SU-DHL-6 (cell line): ENCODE data around the gene IP6K1.

ENCODE experiments used
- H2AFZ ChIP-seq: fragments of 200-600 bp; sonication (generic); 2 replicates; pipeline ENCODE4 v1.6.1; 2014; ENCODE audit warnings: low read depth, mild to moderate bottlenecking, moderate library complexity, mixed read lengths, antibody characterized with exemption, low read length; ENCODE audit not compliant: severe bottlenecking
- H3F3A ChIP-seq: fragments of 200-600 bp; shearing (Covaris generic); 2 replicates; pipeline ENCODE4 v1.6.0; 2016; ENCODE audit warnings: antibody characterized with exemption, mild to moderate bottlenecking; ENCODE audit not compliant: insufficient read depth
- H3K27ac ChIP-seq: fragments of 200-600 bp; sonication (generic); 2 replicates; pipeline ENCODE4 v1.5.1; 2016; ENCODE audit warnings: low read depth, mild to moderate bottlenecking, low read length, moderate library complexity, mixed read lengths
- H3K27me3 ChIP-seq: fragments of 200-600 bp; sonication (generic), shearing (Covaris generic); 2 replicates; pipeline ENCODE4 v1.6.0; 2014; ENCODE audit warnings: mild to moderate bottlenecking, low read length
- H3K36me3 ChIP-seq: fragments of 200-600 bp; sonication (generic); 2 replicates; pipeline ENCODE4 v1.6.1; 2014; ENCODE audit warnings: mild to moderate bottlenecking, low read length, mixed read lengths
- H3K4me2 ChIP-seq: fragments of 300-600, 200-600 bp; shearing (Covaris generic), sonication (generic); 2 replicates; pipeline ENCODE4 v1.6.0; 2014; ENCODE audit warnings: low read length, low read depth, mild to moderate bottlenecking; ENCODE audit not compliant: poor library complexity, severe bottlenecking
- H3K4me3 ChIP-seq: fragments of 200-600 bp; sonication (generic); 2 replicates; pipeline ENCODE4 v1.5.1; 2014; ENCODE audit warnings: antibody characterized with exemption, low read length, mild to moderate bottlenecking, mixed read lengths; ENCODE audit not compliant: insufficient read depth, poor library complexity, severe bottlenecking
- H3K79me2 ChIP-seq: fragments of 200-600 bp; sonication (generic); 2 replicates; pipeline ENCODE4 v1.6.1; 2014; ENCODE audit warnings: mild to moderate bottlenecking, low read length, moderate library complexity; ENCODE audit not compliant: insufficient read depth
- H3K9ac ChIP-seq: fragments of 200-600 bp; sonication (generic); 2 replicates; pipeline ENCODE4 v1.7.0; 2014; ENCODE audit warnings: mild to moderate bottlenecking, low read length
- H3K9me2 ChIP-seq: fragments of 200-600 bp; sonication (generic); replicated peaks from 2 replicates; pipeline ENCODE4 v1.6.1; 2014; ENCODE audit warnings: low read length; ENCODE audit not compliant: insufficient read depth
- H3K9me3 ChIP-seq: fragments of 200-600 bp; sonication (generic); 2 replicates; pipeline ENCODE4 v1.6.1; 2014; ENCODE audit warnings: low read length, mixed read lengths; ENCODE audit not compliant: insufficient read depth
- H4K20me1 ChIP-seq: fragments of 200-600 bp; sonication (generic); 2 replicates; pipeline ENCODE4 v1.6.1; 2014; ENCODE audit warnings: low read depth, mild to moderate bottlenecking, antibody characterized with exemption, low read length, moderate library complexity, mixed read lengths
- EZH2phosphoT487 ChIP-seq: fragments of 200-600 bp; sonication (generic), shearing (Covaris generic); conservative IDR thresholded peaks from 2 replicates; pipeline ENCODE4 v1.6.1; 2018; ENCODE audit warnings: mild to moderate bottlenecking, antibody characterized with exemption, low read length, moderate library complexity, mixed read lengths
- TF ChIP-seq, protein P1 (sequence below): fragments of 200-600 bp; sonication (generic); IDR thresholded peaks from one replicate; pipeline ENCODE4 v1.5.1; 2017; ENCODE audit warnings: antibody characterized with exemption, mild to moderate bottlenecking, low read length, moderate library complexity; ENCODE audit not compliant: insufficient read depth, poor library complexity, severe bottlenecking

Gene IP6K1

DNA sequence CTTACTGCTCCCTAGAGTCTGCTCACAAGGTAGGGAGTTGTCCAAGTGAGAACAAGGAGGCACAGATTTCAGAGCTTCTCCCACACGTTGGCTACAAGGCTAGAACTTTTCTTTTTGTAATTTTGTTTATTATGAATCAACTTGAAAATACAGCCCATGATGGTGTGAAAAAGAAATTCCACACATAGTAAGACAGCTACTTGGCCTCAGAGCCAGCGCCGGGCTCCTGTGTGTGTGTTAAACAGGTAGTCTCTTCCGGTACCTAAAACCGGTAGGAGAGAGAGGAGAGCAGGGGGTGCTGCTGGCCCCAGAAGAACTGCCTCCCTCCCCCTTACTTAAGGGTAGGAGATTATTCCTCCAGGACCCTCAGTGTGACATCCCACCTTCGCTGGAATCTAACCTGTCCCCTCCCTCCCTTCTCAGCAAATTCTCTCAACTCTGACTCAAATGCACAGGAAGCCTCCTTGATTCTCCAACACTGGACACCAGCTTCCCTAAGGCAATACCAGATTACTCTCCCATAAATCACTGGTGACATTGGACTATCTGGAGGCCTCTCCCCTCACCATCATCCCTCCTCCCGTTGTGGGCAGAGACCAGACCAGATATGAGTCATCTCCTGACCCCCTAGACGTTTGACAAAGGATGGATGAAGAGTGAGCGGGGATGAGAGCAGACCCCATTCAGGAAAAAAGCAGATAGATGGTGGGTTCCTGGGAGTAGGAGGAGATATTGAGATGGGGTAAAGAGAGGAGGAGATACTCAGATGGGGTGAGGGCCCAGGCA is 4.5 kb upstream of the IP6K1 start:
- no peak overlapping the region for H3K27ac ChIP-seq
- H3K4me2 ChIP-seq: no peak overlapping the region
- H2AFZ ChIP-seq: no peak overlapping the region

DNA sequence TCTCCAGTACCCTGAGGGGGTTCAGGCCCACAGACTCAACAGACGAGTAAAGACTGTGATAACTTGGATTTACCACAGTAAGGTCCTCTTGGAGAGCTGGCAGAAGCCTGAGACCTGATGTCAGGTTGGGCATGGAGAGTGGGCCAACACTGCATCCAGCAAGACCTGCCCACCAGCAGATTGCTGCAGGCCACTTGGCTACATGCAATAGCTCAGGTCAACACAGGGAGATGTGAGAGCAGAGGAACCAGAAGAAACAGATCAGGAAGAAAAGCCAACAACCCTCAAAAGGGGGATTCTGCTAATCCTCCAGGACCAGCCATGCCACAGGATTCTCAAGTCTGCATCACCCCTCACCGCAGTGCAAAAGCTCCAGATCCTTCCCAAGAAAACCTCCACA is 1.7 kb upstream of the IP6K1 start:
- Histone ChIP-seq H2AFZ (no peak overlapping the region), H3K9ac (no peak overlapping the region)

More for the DNA sequence above, 4.5 kb upstream of the IP6K1 start:
- Histone ChIP-seq H3K79me2 (peaks cover 2% of the 10 kb centered on the region; the same call in 1 of the 2 replicates), H3K36me3 (no peaks in the 10 kb centered on the region), H3K9me3 (no peaks in the 10 kb centered on the region), H3K9ac (no peak overlapping the region), H3F3A (no peaks in the 10 kb centered on the region), H3K27me3 (no peaks in the 10 kb centered on the region), H3K4me3 (no peak overlapping the region), H4K20me1 (no peaks in the 10 kb centered on the region), H3K9me2 (no peaks in the 10 kb centered on the region)
- TF ChIP-seq, protein P1, sequence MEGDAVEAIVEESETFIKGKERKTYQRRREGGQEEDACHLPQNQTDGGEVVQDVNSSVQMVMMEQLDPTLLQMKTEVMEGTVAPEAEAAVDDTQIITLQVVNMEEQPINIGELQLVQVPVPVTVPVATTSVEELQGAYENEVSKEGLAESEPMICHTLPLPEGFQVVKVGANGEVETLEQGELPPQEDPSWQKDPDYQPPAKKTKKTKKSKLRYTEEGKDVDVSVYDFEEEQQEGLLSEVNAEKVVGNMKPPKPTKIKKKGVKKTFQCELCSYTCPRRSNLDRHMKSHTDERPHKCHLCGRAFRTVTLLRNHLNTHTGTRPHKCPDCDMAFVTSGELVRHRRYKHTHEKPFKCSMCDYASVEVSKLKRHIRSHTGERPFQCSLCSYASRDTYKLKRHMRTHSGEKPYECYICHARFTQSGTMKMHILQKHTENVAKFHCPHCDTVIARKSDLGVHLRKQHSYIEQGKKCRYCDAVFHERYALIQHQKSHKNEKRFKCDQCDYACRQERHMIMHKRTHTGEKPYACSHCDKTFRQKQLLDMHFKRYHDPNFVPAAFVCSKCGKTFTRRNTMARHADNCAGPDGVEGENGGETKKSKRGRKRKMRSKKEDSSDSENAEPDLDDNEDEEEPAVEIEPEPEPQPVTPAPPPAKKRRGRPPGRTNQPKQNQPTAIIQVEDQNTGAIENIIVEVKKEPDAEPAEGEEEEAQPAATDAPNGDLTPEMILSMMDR: no peak
- TF ChIP-seq EZH2phosphoT487: no peak

DNA sequence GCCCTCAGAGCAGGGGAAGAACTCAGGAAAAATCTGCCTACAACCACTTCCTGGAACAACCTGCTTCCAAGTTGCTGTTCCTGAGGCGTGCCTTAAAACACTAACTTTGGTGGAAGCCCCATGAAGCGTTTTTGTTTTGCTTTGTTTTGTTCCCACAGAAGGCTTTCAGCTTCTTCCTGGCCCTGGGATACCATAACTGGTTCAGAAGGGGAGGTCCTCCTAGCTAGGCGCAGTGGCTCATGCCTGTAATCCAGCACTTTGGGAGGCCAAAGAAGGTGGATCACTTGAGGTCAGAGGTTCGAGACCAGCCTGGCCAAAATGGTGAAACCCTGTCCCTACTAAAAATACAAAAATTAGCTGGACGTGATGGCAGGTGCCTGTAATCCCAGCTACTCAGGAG is 1.2 kb upstream of the IP6K1 start:
- H2AFZ ChIP-seq: no peak overlapping the region
- no peak overlapping the region for H3K27ac ChIP-seq
- H3K4me2 ChIP-seq: no peak overlapping the region
- H3K36me3 ChIP-seq: no peaks in the 10 kb centered on the region
- H3K9ac ChIP-seq: no peak overlapping the region
- no peaks in the 10 kb centered on the region for H3K9me2 ChIP-seq
- H3K9me3 ChIP-seq: no peaks in the 10 kb centered on the region
- H3F3A ChIP-seq: no peaks in the 10 kb centered on the region
- no peaks in the 10 kb centered on the region for H3K27me3 ChIP-seq
- H3K79me2 ChIP-seq: peaks cover 18% of the 10 kb centered on the region
- H4K20me1 ChIP-seq: no peaks in the 10 kb centered on the region
- H3K4me3 ChIP-seq: no peak overlapping the region
- TF ChIP-seq, protein P1: no peak
- no peak for TF ChIP-seq EZH2phosphoT487

More for the DNA sequence above, 1.7 kb upstream of the IP6K1 start:
- Histone ChIP-seq H4K20me1 (no peaks in the 10 kb centered on the region), H3K36me3 (no peaks in the 10 kb centered on the region), H3K27me3 (no peaks in the 10 kb centered on the region), H3K27ac (no peak overlapping the region), H3K4me3 (no peak overlapping the region), H3K9me3 (no peaks in the 10 kb centered on the region), H3K9me2 (no peaks in the 10 kb centered on the region), H3K4me2 (no peak overlapping the region), H3K79me2 (peaks cover 18% of the 10 kb centered on the region), H3F3A (no peaks in the 10 kb centered on the region)
- TF ChIP-seq, protein P1: no peak
- no peak for TF ChIP-seq EZH2phosphoT487
